Naive thymus-derived CD4-positive, alpha-beta T cell (primary cell): Measurements from ENCODE around the gene ILK. TPM values are rescaled to one million over a fixed set of nuclear protein-coding genes. Genes with fewer than 3 reads are reported as not detected.
A peak's percentile ranks its signal among the peaks of the same experiment; 100 is the strongest.

Experiments
- ATAC-seq: fragments of 150-1000 bp; cut with Tn5 transposase; 2 replicates; pipeline ENCODE4 v1.10.0; 2021; ENCODE audit warnings: mild to moderate bottlenecking, moderate library complexity
- CTCF ChIA-PET: fragments of 350-600 bp; sonication (Branson Sonifier 250); formaldehyde crosslinking; loops from one replicate; lab custom pipeline; 2021; ENCODE audit warnings: antibody characterized with exemption; lab: Charles Lee
- POLR2A ChIA-PET: fragments of 350-600 bp; sonication (Branson Sonifier 250); formaldehyde crosslinking; loops from one replicate; lab custom pipeline; 2021; ENCODE audit warnings: antibody characterized with exemption, inconsistent platforms; lab: Charles Lee
- DNase-seq, 9 donors: peaks; one replicate each; pipeline versions ENCODE4 v3.0.0 to v3.0.0-alpha.2; 2020 to 2022; ENCODE audit warnings: mixed read lengths in 1 of 9
- H3K27ac ChIP-seq: one replicate; pipeline ENCODE4 v1.7.0; 2013; ENCODE audit warnings: mild to moderate bottlenecking, low read depth, low read length, moderate library complexity
- H3K27me3 ChIP-seq, 2 donors: one replicate each; pipeline ENCODE4 v1.7.0; 2013; ENCODE audit warnings: low read length in 2 of 2, mild to moderate bottlenecking in 2 of 2, moderate library complexity in 2 of 2; ENCODE audit not compliant: control insufficient read depth in 2 of 2, insufficient read depth in 2 of 2
- H3K36me3 ChIP-seq, 3 experiments: 1 replicate in 2 of 3; 2 replicates in 1 of 3; pipeline ENCODE4 v1.7.0; 2013; ENCODE audit warnings: low read length in 3 of 3, mild to moderate bottlenecking in 3 of 3, moderate library complexity in 1 of 3; ENCODE audit not compliant: insufficient read depth in 3 of 3, control insufficient read depth in 2 of 3
- H3K4me1 ChIP-seq, 2 donors: one replicate each; pipeline ENCODE4 v1.7.0; 2013; ENCODE audit warnings: low read length in 2 of 2, mild to moderate bottlenecking in 2 of 2, moderate library complexity in 1 of 2; ENCODE audit not compliant: control insufficient read depth in 2 of 2, insufficient read depth in 2 of 2
- H3K4me3 ChIP-seq: 2 replicates; pipeline ENCODE4 v1.7.0; 2013; ENCODE audit warnings: mild to moderate bottlenecking, low read length
- H3K9me3 ChIP-seq, 3 experiments: 1 replicate in 2 of 3; 2 replicates in 1 of 3; pipeline ENCODE4 v1.7.0; 2013; ENCODE audit warnings: low read length in 3 of 3; ENCODE audit not compliant: control insufficient read depth in 2 of 3
- H3K27ac Mint-ChIP-seq, 9 donors: one replicate each; pipeline ENCODE4 v1.8.0; 2020 to 2022; ENCODE audit warnings: mixed read lengths in 9 of 9, mild to moderate bottlenecking in 8 of 9, moderate library complexity in 5 of 9, inconsistent platforms in 2 of 9
- H3K27me3 Mint-ChIP-seq, 5 donors: one replicate each; pipeline ENCODE4 v1.8.0; 2021 to 2022; ENCODE audit warnings: mixed read lengths in 5 of 5, mild to moderate bottlenecking in 1 of 5
- H3K36me3 Mint-ChIP-seq, 5 donors: one replicate each; pipeline ENCODE4 v1.8.0; 2020 to 2022; ENCODE audit warnings: mixed read lengths in 5 of 5, mild to moderate bottlenecking in 3 of 5, inconsistent platforms in 1 of 5
- H3K4me1 Mint-ChIP-seq, 7 donors: one replicate each; pipeline ENCODE4 v1.8.0; 2020 to 2022; ENCODE audit warnings: mixed read lengths in 7 of 7, mild to moderate bottlenecking in 3 of 7, inconsistent platforms in 1 of 7
- H3K4me3 Mint-ChIP-seq, 10 donors: one replicate each; pipeline ENCODE4 v1.8.0; 2020 to 2022; ENCODE audit warnings: mild to moderate bottlenecking in 10 of 10, mixed read lengths in 10 of 10, moderate library complexity in 6 of 10, inconsistent platforms in 2 of 10
- H3K9me3 Mint-ChIP-seq, 11 donors: one replicate each; pipeline ENCODE4 v1.8.0; 2020 to 2022; ENCODE audit warnings: mixed read lengths in 11 of 11, mild to moderate bottlenecking in 4 of 11, inconsistent platforms in 1 of 11, moderate library complexity in 1 of 11
- intact Hi-C, 2 donors: fragments of 100-400 bp; cut with micrococcal nuclease; formaldehyde crosslinking; loops; one replicate each; pipeline ENCODE4 v1.15.1; 2023
- polyA plus RNA-seq, 2 donors: library from polyadenylated mRNA; unstranded; fragments of 300-500 nt; fragmentation: Illumina TruSeq; gene quantifications; one replicate each; pipeline ENCODE4 v1.2.3, GENCODE V29; 2021
- total RNA-seq, 6 experiments: library from RNA in 5 of 6; stranded (reverse) in 5 of 6; gene quantifications; 1 replicate in 5 of 6; 2 replicates in 1 of 6; pipeline ENCODE4 v1.2.3 and lab custom pipeline; 2021 to 2026

ILK gene
- total and polyA plus RNA-seq, 7 experiments from 2014 or later, result 34.4 to 165 (median 79.7) TPM

DNA sequence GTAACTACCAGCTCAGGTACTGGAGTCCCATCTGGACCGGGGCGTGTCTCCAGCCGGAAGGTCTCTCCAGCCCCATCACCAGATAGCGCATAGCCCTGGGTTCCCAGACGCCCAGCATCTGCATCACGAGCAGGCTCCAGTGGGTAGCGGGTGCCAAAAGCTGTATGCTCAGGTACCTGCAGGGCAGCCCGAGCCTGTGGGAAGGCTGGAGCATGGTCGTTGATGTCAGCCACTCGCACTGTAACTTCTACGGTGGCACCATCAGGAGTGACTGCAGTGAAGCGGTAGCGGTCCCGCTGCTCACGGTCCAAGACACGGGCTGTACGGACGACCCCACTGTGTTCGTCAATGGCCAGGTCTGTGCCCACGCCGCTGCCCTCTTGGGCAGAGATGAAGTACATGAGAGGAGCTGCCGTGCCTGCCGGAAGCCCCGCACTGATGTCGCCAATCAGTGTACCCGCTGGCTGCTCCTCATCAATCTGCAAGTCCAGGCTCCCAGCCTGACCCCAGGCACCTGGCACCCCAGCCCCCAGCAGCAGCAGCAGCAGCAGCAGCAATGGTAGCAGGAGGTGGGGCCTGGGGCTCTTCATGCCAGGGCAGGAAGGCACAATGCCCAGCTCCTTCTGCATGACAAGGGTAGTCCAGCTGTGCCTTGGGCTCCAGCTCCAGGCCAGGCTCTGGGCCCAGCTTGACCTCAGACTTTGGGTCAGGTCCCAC lies 37.6 kb downstream of the ILK start:
- ChIA-PET CTCF (no interaction called here), POLR2A (interaction anchor here (0.7 to 2.0 kb wide), 2 partner anchors 12 to 16 kb away, joined by 3 to 8 read pairs; no protein-coding TSS in a partner anchor)
- DNase-seq (no peak), ATAC-seq (no peak)
- peaks cover 0 to 7% (median 5%) of the 10 kb centered on the region in 7 donors for H3K4me1 Mint-ChIP-seq
- Histone ChIP-seq H3K36me3 (peaks cover 0 to 18% (median 0%) of the 10 kb centered on the region in 3 experiments), H3K4me1 (peaks cover 6 to 25% of the 10 kb centered on the region in 2 donors), H3K9me3 (no peaks in the 10 kb centered on the region), H3K4me3 (no peak overlapping the region), H3K27me3 (no peaks in the 10 kb centered on the region), H3K27ac (no peak overlapping the region)
- no peaks in the 10 kb centered on the region for H3K9me3 Mint-ChIP-seq
- no peak overlapping the region for H3K27ac Mint-ChIP-seq
- no peak overlapping the region for H3K4me3 Mint-ChIP-seq
- H3K36me3 Mint-ChIP-seq, result peaks cover 0 to 11% (median 5%) of the 10 kb centered on the region in 5 donors
- intact Hi-C loops, result no loop called here
- no peaks in the 10 kb centered on the region for H3K27me3 Mint-ChIP-seq

DNA sequence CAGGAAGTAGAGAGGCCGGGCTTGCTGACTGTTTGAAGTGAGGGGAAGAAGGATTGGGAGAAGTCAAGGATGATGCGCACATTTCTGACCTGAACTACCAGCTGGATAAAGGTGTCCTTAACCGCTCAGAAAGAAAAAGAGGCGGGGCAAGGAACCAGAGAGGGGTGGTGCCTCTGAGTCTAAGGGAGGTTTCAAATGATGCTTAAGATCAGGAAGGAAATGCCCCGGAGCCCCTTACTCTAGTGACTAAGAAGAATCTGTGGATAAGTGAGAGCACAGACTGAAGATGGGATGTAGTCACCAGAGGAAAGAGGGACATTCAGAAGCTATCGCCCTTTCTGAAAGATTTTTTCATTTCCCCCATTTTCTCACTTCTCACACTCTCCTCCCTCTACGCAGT lies 39.4 kb downstream of the ILK start:
- CTCF ChIA-PET, result interaction anchor here (0.7 kb wide), 1 partner anchor 8 kb away, joined by 3 read pairs; no protein-coding TSS in a partner anchor
- ATAC-seq, result no peak

DNA sequence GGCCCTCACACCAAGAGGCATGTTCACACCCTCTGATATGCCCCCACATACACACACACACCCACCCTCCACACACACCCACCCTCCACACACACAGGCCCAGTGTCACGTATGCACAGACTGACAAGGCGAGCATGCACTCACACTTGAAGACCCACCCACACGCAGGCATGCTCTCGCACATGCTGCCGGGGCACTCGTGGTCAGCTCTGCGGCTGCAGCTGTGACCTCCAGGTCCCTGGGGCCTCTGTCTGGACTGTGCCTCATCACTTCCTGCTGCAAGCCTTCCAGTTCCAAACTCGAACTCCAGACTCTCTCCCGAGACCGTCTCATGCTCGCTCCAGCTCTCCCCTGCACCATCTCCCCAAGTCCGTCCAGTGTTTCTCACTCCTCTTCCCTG lies 42.5 kb downstream of the ILK start:
- ChIA-PET POLR2A (interaction anchor here (1.2 to 6.0 kb wide), 10 partner anchors 10 to 165 kb away, joined by 3 to 57 read pairs (median 4); partner anchors contain the start of genes ARFIP2, DCHS1, TAF10 and TIMM10B), CTCF (interaction anchor here (0.7 to 1.0 kb wide), 2 partner anchors 50 to 197 kb away, joined by 3 read pairs; no protein-coding TSS in a partner anchor)
- no peaks in the 10 kb centered on the region for H3K36me3 Mint-ChIP-seq
- no peak for ATAC-seq
- H3K4me1 Mint-ChIP-seq, result no peaks in the 10 kb centered on the region
- no peaks in the 10 kb centered on the region for H3K36me3 ChIP-seq
- peaks cover 21 to 49% of the 10 kb centered on the region in 2 donors for H3K4me1 ChIP-seq
- peak overlapping the region in 2 of 9 donors; percentile 40 to 83 for H3K27ac Mint-ChIP-seq
- H3K27me3 ChIP-seq, result no peaks in the 10 kb centered on the region
- H3K9me3 Mint-ChIP-seq, result no peaks in the 10 kb centered on the region
- DNase-seq, result no peak
- no peaks in the 10 kb centered on the region for H3K9me3 ChIP-seq
- H3K27me3 Mint-ChIP-seq, result no peaks in the 10 kb centered on the region
- peak overlapping the region; percentile 35 for H3K4me3 ChIP-seq
- peak overlapping the region; percentile 72 for H3K27ac ChIP-seq
- intact Hi-C loops, result loop anchor here in 1 of 2 donors (2.0 kb wide), 1 partner anchor 27 kb away; the partner anchor contains the start of gene TPP1
- H3K4me3 Mint-ChIP-seq, result peak overlapping the region in 3 of 10 donors; percentile 2 to 64 (median 54)

More for the DNA sequence above, 39.4 kb downstream of the ILK start:
- Histone ChIP-seq H3K4me3 (no peak overlapping the region), H3K9me3 (no peaks in the 10 kb centered on the region), H3K36me3 (peaks cover 0 to 18% (median 0%) of the 10 kb centered on the region in 3 experiments), H3K27me3 (no peaks in the 10 kb centered on the region), H3K4me1 (peaks cover 21 to 43% of the 10 kb centered on the region in 2 donors), H3K27ac (no peak overlapping the region)
- intact Hi-C loops, result no loop called here
- H3K9me3 Mint-ChIP-seq, result no peaks in the 10 kb centered on the region
- H3K36me3 Mint-ChIP-seq, result peaks cover 0 to 11% (median 5%) of the 10 kb centered on the region in 5 donors
- H3K27ac Mint-ChIP-seq, result no peak overlapping the region
- H3K4me1 Mint-ChIP-seq, result peaks cover 0 to 7% (median 5%) of the 10 kb centered on the region in 7 donors
- no peak overlapping the region for H3K4me3 Mint-ChIP-seq
- POLR2A ChIA-PET, result interaction anchor here (1.1 to 2.4 kb wide), 4 partner anchors 10 to 31 kb away, joined by 3 to 12 read pairs (median 7); partner anchors contain the start of gene TAF10
- H3K27me3 Mint-ChIP-seq, result no peaks in the 10 kb centered on the region
- no peak for DNase-seq

- peak overlapping the region; percentile 35 for H3K4me3 ChIP-seq
- intact Hi-C loops, result loop anchor here in 1 of 2 donors (2.0 kb wide), 1 partner anchor 28 kb away; the partner anchor contains the start of gene TPP1
Measured at GRCh38 chr11:6646576-6646917, 43.0 kb downstream of the ILK start.

DNA sequence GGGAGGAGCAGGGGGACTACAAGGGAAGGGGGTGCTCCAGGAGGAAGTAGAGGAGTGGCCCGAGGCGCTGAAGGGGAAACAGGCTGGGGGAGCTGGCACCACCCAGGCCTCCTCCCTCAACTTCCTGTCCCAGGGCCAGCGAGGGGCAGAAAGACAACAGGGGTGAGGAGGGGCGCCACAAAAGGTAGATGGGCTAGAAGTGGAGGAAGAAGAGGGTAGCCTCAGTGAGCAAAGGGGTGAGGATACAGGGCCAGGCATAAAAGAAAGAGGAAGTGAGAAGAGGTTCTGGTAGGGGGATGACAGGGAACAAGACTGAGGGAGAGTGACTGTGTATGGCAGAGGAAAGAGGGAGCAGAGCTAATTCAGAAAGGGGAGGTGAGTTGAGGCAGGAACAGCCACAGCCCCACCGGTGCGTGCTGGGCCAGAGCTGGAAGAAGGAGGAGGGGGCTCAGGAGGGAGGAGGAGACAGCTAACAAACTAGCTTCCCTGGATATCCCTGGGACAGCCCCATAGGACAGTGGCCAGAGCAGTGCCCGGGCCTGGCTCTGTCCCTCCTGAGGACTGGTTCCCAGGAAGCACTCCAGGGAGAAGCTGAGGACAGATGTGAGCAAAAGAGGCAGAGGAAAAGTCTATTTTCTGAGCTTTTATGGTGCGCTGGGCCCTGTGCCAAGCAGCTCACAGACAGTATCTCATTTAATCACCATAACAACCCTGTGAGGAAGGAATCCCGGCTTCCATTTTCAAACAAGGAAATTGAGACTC lies 43.5 kb downstream of the ILK start:
- POLR2A ChIA-PET, result interaction anchor here (0.5 to 6.0 kb wide), 19 partner anchors 9 to 233 kb away, joined by 3 to 57 read pairs (median 4); partner anchors contain the start of genes ARFIP2, DCHS1, MRPL17 and TAF10
- H3K4me3 Mint-ChIP-seq, result no peak overlapping the region
- Histone ChIP-seq H3K4me1 (peaks cover 21 to 49% of the 10 kb centered on the region in 2 donors), H3K27ac (peak overlapping the region; percentile 72), H3K4me3 (peak overlapping the region; percentile 35), H3K27me3 (no peaks in the 10 kb centered on the region), H3K9me3 (no peaks in the 10 kb centered on the region), H3K36me3 (no peaks in the 10 kb centered on the region)
- H3K36me3 Mint-ChIP-seq, result no peaks in the 10 kb centered on the region
- no peaks in the 10 kb centered on the region for H3K27me3 Mint-ChIP-seq
- H3K27ac Mint-ChIP-seq, result no peak overlapping the region
- no peaks in the 10 kb centered on the region for H3K9me3 Mint-ChIP-seq
- intact Hi-C loops, result loop anchor here in 1 of 2 donors (1.0 to 2.0 kb wide), 6 partner anchors 8 to 36 kb away; partner anchors contain the start of genes DCHS1, MRPL17, TAF10 and TPP1
- ATAC-seq (peak; percentile 73), DNase-seq (peak in 6 of 9 donors; percentile 32 to 39 (median 35))
- H3K4me1 Mint-ChIP-seq, result no peaks in the 10 kb centered on the region
- CTCF ChIA-PET, result interaction anchor here (0.6 to 2.6 kb wide), 7 partner anchors 20 to 108 kb away, joined by 3 to 16 read pairs (median 4); partner anchors contain the start of genes MRPL17 and TPP1

More at GRCh38 chr11:6646576-6646917, 43.0 kb downstream of the ILK start:
- no peaks in the 10 kb centered on the region for H3K9me3 Mint-ChIP-seq
- no peaks in the 10 kb centered on the region for H3K36me3 ChIP-seq
- ATAC-seq (peak; percentile 11), DNase-seq (peak in 1 of 9 donors; percentile 16)
- H3K9me3 ChIP-seq, result no peaks in the 10 kb centered on the region
- peaks cover 21 to 49% of the 10 kb centered on the region in 2 donors for H3K4me1 ChIP-seq
- H3K4me1 Mint-ChIP-seq, result no peaks in the 10 kb centered on the region
- no peaks in the 10 kb centered on the region for H3K36me3 Mint-ChIP-seq
- H3K27me3 Mint-ChIP-seq, result no peaks in the 10 kb centered on the region
- H3K27ac ChIP-seq, result peak overlapping the region; percentile 72
- no peak overlapping the region for H3K4me3 Mint-ChIP-seq
- POLR2A ChIA-PET, result interaction anchor here (0.5 to 6.0 kb wide), 15 partner anchors 9 to 233 kb away, joined by 3 to 57 read pairs (median 4); partner anchors contain the start of genes ARFIP2, DCHS1, TAF10 and TIMM10B
- CTCF ChIA-PET, result interaction anchor here (0.6 to 2.4 kb wide), 7 partner anchors 25 to 197 kb away, joined by 3 to 7 read pairs (median 4); partner anchors contain the start of genes MRPL17 and TPP1
- H3K27me3 ChIP-seq, result no peaks in the 10 kb centered on the region
- H3K27ac Mint-ChIP-seq, result no peak overlapping the region
